ENCODE measurements around the gene HMGN1.
A peak's percentile ranks its signal among the peaks of the same experiment; 100 is the strongest.

The HMGN1 gene

GRCh38 chr21:39330001-39330400, 18.9 kb downstream of the HMGN1 start:
- no peak for DNase-seq (ENCODE audit: low spot score)

DNA sequence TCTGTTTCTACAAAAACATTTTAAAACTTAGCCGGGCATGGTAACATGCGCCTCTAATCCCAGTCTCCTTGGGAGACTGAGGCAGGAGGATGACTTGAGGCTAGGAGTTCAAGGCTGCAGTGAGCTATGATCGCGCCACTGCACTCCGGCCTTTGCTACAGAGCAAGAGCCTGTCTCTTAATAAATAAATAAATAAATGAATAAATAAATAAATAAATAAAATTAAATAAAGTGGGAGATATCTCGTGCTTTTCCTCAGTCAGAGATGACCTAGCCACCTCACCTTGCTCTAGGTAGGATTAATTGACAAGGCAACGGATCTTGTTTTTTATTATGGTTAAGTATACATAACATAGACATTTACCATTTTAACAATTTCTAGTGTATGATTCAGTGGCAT, 21.2 kb downstream of the HMGN1 start:
- no peak for DNase-seq (ENCODE audit: low spot score)

- no peak for DNase-seq (ENCODE audit: low spot score)
Measured at GRCh38 chr21:39326607-39327307, 22.1 kb downstream of the HMGN1 start.

- no peak for DNase-seq (ENCODE audit: low spot score)
Measured at GRCh38 chr21:39325458-39325857, 23.4 kb downstream of the HMGN1 start.

DNA sequence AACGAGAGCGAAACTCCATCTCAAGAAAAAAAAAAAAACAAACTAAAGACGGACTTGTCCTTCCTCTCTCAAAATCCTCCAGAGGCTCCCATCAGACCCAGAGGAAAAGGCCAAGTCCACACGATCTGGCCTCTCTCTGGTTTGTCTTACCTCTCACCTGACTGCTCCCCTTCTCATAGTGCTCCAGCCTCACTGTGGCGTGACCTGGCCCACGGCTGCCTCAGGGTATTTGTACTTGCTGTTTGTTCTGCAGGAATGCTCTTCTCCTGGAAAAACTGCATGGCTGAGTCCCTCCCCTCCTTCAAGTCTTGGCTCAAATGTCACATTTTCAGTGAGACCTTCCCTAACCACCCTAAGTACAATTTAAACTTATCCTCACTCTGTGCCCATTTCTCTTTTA, 27.5 kb downstream of the HMGN1 start:
- DNase-seq (ENCODE audit: low spot score): no peak

DNA sequence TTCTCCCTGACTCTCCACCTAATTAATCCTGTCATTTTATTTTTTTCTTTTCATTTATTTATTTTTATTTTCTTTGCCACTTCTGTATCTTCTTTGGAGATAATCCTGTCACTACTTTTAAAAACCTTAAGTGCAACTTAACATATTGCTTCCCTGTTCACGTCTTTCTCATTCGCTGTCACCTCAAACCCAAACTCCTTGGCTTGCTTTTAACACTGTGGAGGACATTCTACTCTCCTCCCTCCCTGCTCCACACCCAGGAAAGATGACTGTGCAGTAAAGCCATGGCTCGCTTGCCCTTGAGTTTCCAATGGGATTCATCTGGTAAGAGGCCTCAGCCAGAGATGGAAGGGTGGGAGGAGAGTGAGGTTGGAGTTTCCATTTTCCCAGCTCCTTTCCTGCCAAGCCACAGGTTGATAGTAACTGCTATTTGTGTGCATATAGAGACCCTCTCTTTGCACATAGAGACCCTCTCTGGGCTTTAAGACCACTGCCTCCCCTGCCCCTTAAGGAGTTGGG, 29.0 kb downstream of the HMGN1 start:
- no peak for DNase-seq (ENCODE audit: low spot score)

GRCh38 chr21:39319251-39319756, 29.6 kb downstream of the HMGN1 start:
- no peak for DNase-seq (ENCODE audit: low spot score)

DNA sequence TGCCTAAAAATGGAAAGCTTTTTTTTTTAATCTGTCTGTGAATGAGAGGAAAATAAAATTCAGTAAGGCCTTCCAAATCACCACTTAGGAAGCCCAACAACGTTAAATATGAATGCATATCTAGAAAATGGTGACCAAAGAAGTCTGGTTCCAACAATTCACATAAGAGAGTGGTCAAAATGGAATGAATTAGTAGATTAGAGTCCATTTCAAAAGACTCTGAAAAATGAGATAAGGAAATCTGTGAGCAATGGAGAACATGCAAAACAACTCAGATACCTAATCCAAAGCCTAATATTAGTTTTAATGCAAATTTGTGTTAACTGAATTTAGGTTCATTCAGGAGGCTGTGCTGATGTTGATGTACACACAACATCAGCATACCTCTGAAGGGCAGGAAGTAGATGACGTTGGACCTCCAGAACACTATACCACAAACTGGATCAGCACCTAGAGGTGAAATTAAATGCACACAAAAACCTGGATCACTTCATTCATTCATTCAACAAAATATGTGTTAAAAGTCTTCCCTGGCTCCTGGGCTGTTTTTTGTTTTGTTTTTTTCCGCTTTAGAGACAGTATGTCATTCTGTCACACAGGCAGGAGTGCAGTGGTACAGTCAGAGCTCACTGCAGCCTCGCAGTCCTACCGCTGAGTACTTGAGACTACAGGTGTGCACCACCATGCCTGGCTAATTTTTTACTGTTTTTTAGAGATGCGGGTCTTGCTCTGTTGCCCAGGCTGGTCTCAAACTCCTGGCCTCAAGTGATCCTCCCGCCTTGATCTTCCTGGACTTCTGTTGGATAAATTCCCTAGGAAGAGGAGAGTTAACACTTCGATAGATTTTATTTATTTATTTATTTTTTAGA, 30.6 kb downstream of the HMGN1 start:
- DNase-seq (ENCODE audit: low spot score): no peak

DNA sequence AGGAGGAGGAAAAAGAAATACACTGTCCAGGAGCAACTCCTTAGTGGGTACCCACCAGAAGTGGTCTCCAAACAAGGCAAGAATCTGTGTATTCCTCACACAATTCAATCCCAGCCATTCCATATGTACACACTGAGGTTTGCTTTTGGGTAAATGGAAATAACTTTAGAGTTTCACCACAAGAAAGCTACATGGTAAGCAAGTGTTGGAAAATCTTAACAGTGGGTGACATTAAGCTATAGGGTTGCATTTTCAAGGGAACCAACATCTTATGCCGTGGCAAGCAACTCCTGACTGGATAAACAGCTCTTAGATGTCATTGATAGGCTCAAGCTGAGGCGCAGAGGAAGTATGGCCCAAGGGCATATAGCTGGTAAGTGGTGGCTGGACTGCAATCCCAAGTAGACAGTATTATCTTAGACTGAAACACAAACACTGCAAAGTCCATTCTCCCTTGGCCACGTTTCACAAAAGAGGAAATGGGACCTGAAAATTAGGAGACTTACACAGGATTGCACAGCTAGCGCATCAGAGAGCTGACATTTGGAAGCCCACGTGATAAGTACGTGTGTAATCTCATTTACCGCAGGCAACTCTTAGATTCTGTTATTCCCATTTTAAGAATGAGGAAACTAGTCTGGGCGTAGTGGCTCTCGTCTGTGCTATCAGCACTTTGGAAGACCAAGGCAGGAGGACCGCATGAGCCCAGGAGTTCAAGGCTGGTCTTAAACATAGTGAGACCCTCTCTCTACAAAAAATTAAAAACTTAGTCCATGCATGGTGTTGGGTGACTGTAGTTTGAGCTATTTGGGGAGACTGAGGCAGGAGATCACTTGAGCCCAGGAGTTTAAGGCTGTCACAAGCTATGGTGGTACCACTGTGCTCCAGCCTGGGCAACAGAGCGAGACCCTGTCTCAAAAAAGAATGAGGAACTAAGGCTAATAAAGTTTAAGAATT, 31.5 kb downstream of the HMGN1 start:
- peak; percentile 33 for DNase-seq (ENCODE audit: low spot score)

DNA sequence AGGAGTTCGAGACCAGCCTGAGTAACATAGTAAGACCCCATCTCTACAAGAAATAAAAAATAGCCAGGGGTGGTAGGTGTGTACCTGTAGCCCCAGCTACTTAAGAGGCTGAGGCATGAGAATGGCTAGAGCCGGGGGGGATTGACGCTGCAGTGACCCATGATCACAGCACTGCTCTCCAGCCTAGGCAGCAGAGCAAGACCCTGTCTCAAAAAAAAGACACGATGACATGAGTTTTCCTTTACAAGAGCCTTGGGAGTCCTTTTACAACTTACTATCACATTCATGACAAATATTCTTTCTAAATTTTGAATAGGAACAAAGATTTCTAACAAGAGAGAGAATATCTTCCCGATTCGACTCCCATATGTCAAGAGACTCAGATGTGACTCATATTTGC, 32.2 kb downstream of the HMGN1 start:
- DNase-seq (ENCODE audit: low spot score): no peak

DNA sequence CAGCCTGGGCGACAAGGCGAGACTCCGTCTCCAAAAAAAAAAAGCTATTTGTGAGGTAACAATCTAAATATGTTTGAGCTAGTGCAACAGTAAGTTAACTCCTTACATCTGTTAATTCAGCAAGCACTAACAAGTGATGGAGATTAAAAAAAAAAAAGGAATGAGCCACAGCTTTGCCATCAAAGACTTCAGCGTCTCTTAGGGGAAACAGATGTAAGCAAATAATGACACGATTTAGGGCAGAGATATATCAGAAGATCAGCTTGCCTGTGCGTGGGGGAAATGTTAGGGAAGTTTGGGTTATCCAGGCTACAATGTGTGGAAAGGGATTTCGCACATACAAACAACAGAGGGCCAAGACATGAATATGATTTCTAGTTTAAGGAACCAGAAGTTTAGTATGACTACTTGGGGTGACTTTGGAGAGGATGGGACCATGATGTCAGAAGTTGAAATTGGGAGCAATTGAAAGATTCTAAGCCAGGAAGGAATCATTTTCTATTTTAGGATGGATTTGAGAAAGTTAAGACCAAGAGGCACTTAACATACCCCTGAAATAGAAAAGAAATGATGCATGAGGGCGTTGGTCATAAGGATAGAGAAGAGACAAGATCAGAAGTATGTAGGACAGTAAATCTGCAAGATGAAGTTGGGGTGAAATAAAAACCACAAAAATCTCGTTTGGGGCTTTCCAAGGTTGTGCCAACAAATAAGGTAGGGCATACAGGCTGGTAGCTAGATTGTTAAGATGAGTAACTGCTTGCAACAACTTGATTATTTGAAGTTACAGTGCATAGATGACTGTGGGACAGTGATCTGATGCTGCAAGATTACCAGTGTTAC, 33.1 kb downstream of the HMGN1 start:
- DNase-seq (ENCODE audit: low spot score): no peak

DNA sequence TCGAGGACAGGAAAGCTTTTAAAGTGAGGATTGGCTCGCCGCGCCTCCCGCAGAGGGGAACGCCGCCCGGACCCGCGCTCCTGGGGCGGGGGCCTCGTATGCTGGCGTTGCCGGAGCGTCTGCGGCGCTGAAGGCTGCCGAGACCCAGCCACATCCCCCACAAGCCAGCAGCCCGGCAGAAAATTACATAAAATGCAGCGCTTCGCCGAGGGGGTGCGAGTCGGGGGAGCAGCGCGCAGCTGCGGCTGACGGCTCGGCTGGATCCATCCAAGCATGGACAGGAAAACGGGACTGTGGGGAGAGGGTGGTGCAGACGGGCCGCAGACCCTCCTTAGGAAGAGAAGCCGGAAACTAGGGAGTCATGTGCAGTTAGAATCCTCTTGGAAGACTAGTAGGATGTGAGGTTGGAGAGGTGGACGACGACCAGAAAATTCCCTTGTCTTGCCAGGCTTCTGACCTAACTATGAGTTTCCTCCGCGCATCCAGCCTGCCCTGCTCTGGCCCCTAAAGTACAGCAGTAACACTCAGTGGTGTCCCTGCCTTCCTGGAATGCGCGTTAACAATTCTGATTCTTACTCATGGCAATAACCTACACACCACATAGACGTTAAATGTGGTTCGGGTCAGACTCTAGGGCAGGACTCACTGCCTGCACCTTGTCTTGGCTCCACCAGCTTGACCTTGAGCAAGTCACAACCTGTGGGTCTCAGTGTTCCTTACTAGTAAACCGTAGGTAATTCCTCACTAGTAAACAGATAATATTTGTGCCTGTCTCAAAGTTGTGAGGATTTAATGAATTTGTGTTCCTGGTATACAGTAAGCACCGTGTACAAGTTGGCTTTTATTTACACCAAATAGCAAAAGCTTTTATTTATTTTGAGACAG, 34.5 kb downstream of the HMGN1 start:
- peak; percentile 63 for DNase-seq (ENCODE audit: low spot score)

GRCh38 chr21:39313571-39314142, 35.2 kb downstream of the HMGN1 start, which contains the start of gene BRWD1:
BRWD1 (minus strand) TSS chr21:39313632; CDS start chr21:39313491, 141 bp downstream.
- DNase-seq (ENCODE audit: low spot score): peak; percentile 81

DNA sequence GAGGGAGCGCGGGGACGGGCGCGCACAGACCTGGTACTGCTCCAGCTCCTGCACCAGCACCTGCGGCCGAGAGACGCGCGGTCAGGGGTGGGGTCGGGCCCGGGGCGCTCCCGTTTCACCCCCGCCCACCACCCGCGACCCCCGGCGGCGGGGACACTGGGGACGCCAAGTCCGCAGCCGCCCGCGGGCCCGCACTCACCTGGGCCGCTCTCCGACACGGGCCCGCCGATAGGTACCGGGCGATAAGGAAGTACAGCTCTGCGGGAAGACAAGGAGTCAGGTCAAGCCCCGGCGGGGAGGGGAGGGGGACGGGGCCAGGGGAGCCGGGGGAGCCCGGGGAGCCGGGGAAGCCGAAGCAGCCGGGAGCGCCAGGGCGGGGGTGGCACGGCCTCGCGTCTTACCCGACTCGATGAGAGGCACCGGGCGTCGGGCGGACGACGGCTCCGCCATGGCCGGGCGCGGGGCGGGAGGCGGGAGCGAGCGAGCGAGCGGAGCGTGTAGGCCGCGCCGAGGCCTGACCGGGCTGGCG, 35.8 kb downstream of the HMGN1 start:
- DNase-seq (ENCODE audit: low spot score): no peak

- peak; percentile 95 for DNase-seq (ENCODE audit: low spot score)
Measured at GRCh38 chr21:39312112-39313041, 36.5 kb downstream of the HMGN1 start.

DNA sequence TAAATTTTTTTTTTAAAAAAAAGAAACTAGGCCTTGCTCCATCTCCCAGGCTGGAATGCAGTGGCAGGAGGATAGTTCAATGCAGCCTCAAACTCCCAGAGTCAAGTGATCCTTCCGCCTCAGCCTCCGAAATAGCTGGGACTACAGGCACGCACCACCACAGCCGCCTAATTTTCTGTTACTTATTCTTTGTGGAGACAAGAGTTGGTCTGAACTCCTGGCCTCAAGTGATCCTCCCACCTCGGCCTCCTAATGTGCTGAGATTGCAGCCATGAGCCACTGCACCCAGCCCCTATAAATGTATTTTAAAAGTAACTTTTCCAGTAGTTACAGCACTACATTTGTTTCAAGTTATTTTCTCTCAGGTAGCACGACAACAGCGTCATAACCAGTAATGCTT, 37.7 kb downstream of the HMGN1 start:
- DNase-seq (ENCODE audit: low spot score): no peak

DNA sequence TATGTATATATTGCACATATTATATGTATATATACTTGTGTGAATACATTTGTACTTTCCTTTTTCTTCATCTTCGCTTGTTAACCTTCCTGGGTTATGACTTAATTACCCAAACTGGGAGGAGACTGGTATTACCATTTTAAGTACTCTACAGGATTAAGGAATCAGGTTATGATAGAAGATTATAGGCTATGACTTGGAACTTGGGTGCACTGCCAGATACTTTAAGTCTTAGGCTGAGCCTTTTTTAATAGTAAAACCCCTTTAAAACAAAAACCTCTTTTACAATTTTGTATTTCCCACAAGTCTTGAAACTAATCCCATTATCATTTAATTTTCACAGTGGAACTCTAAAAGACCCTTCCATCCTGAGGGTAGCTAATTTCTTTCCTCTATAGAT, 41.4 kb downstream of the HMGN1 start:
- DNase-seq (ENCODE audit: low spot score): no peak

- no peak for DNase-seq (ENCODE audit: low spot score)
Measured at GRCh38 chr21:39300587-39300986, 48.3 kb downstream of the HMGN1 start.
